Astrocyte of the cerebellum (primary cell): ENCODE data around the gene C1orf122.

Source experiments
- DNase-seq: peaks from one replicate; pipeline ENCODE4 v3.0.0-alpha.2; 2011; ENCODE audit warnings: low read depth
- H3K4me3 ChIP-seq: 2 replicates; pipeline ENCODE4 v1.5.1; 2011; ENCODE audit warnings: mild to moderate bottlenecking, low read depth, low read length, moderate library complexity
- CTCF ChIP-seq: IDR thresholded peaks from 2 replicates; pipeline ENCODE4 v1.5.1; 2012; ENCODE audit warnings: low read length, low read depth, moderate library complexity, mild to moderate bottlenecking; ENCODE audit errors: missing control alignments
- in situ Hi-C: cut with HindIII; loops from 2 replicates; pipeline ENCODE4 v1.10.0; 2017; ENCODE audit warnings: low sequenced_read_pairs

The C1orf122 gene

GRCh38 chr1:37841652-37842051 is 34.1 kb downstream of the C1orf122 start:
- no peak for DNase-seq
- no peak for TF ChIP-seq CTCF
- in situ Hi-C loops = no loop called here
- no peak overlapping the region for H3K4me3 ChIP-seq

GRCh38 chr1:37844536-37844935 is 36.9 kb downstream of the C1orf122 start:
- no peak for TF ChIP-seq CTCF
- in situ Hi-C loops = no loop called here
- H3K4me3 ChIP-seq = no peak overlapping the region
- DNase-seq = no peak

GRCh38 chr1:37845049-37845646 is 37.6 kb downstream of the C1orf122 start:
- no peak for DNase-seq
- TF ChIP-seq CTCF = no peak
- in situ Hi-C loops = loop anchor here (5.0 kb wide), 1 partner anchor 33 kb away; no protein-coding TSS in a partner anchor
- no peak overlapping the region for H3K4me3 ChIP-seq

- TF ChIP-seq CTCF = no peak
- in situ Hi-C loops = loop anchor here (5.0 kb wide), 1 partner anchor 33 kb away; no protein-coding TSS in a partner anchor
- DNase-seq = no peak
- H3K4me3 ChIP-seq = no peak overlapping the region
Measured at GRCh38 chr1:37845786-37846185, 38.2 kb downstream of the C1orf122 start.

- no peak overlapping the region for H3K4me3 ChIP-seq
- TF ChIP-seq CTCF = no peak
- no peak for DNase-seq
- in situ Hi-C loops = loop anchor here (5.0 kb wide), 1 partner anchor 34 kb away; no protein-coding TSS in a partner anchor
Measured at GRCh38 chr1:37846647-37847339, 39.2 kb downstream of the C1orf122 start.

GRCh38 chr1:37849480-37849879 is 41.9 kb downstream of the C1orf122 start:
- TF ChIP-seq CTCF = no peak
- DNase-seq = no peak
- in situ Hi-C loops = loop anchor here (5.0 kb wide), 1 partner anchor 37 kb away; no protein-coding TSS in a partner anchor
- H3K4me3 ChIP-seq = no peak overlapping the region
